PFSK-1 (cell line): ENCODE data around the gene OR1I1.

Experiments
- FOXP2 ChIP-seq: optimal IDR thresholded peaks from 2 replicates; pipeline ENCODE3; 2011; ENCODE audit warnings: borderline replicate concordance, control low read depth, inconsistent platforms; ENCODE audit not compliant: insufficient read depth; ENCODE audit errors: extremely low read length, extremely low read depth
- POLR2AphosphoS5 ChIP-seq: IDR thresholded peaks from 2 replicates; pipeline ENCODE4 v1.6.1; 2012; ENCODE audit warnings: low read depth, mild to moderate bottlenecking, control low read depth, low read length, moderate library complexity
- SIN3A ChIP-seq: IDR thresholded peaks from 2 replicates; pipeline ENCODE4 v1.6.1; 2012; ENCODE audit warnings: mild to moderate bottlenecking, low read length, moderate library complexity, borderline replicate concordance; ENCODE audit not compliant: insufficient read depth
- TAF1 ChIP-seq: IDR thresholded peaks from 2 replicates; pipeline ENCODE4 v1.6.1; 2012; ENCODE audit warnings: low read length, control low read depth, borderline replicate concordance; ENCODE audit not compliant: insufficient read depth
- TF ChIP-seq, protein P1 (sequence below), 2 experiments: IDR thresholded peaks; 2 replicates each; pipeline versions ENCODE4 v1.6.1 to v1.8.0; 2011 to 2012; ENCODE audit warnings: low read depth in 2 of 2, low read length in 2 of 2, control low read depth in 1 of 2, inconsistent platforms in 1 of 2, mild to moderate bottlenecking in 1 of 2, moderate library complexity in 1 of 2; ENCODE audit not compliant: insufficient read depth in 1 of 2

Gene OR1I1

GRCh38 chr19:15105044-15105443, 23.0 kb downstream of the OR1I1 start:
- TF ChIP-seq TAF1: no peak
- TF ChIP-seq POLR2AphosphoS5: no peak
- TF ChIP-seq SIN3A: no peak
- TF ChIP-seq, protein P1, sequence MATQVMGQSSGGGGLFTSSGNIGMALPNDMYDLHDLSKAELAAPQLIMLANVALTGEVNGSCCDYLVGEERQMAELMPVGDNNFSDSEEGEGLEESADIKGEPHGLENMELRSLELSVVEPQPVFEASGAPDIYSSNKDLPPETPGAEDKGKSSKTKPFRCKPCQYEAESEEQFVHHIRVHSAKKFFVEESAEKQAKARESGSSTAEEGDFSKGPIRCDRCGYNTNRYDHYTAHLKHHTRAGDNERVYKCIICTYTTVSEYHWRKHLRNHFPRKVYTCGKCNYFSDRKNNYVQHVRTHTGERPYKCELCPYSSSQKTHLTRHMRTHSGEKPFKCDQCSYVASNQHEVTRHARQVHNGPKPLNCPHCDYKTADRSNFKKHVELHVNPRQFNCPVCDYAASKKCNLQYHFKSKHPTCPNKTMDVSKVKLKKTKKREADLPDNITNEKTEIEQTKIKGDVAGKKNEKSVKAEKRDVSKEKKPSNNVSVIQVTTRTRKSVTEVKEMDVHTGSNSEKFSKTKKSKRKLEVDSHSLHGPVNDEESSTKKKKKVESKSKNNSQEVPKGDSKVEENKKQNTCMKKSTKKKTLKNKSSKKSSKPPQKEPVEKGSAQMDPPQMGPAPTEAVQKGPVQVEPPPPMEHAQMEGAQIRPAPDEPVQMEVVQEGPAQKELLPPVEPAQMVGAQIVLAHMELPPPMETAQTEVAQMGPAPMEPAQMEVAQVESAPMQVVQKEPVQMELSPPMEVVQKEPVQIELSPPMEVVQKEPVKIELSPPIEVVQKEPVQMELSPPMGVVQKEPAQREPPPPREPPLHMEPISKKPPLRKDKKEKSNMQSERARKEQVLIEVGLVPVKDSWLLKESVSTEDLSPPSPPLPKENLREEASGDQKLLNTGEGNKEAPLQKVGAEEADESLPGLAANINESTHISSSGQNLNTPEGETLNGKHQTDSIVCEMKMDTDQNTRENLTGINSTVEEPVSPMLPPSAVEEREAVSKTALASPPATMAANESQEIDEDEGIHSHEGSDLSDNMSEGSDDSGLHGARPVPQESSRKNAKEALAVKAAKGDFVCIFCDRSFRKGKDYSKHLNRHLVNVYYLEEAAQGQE (IDR thresholded peaks at IDR 0.05; ENCODE audit: insufficient read depth in 1 of 2, low read depth in 2 of 2, low read length in 2 of 2): no peak
- TF ChIP-seq FOXP2: no peak

DNA sequence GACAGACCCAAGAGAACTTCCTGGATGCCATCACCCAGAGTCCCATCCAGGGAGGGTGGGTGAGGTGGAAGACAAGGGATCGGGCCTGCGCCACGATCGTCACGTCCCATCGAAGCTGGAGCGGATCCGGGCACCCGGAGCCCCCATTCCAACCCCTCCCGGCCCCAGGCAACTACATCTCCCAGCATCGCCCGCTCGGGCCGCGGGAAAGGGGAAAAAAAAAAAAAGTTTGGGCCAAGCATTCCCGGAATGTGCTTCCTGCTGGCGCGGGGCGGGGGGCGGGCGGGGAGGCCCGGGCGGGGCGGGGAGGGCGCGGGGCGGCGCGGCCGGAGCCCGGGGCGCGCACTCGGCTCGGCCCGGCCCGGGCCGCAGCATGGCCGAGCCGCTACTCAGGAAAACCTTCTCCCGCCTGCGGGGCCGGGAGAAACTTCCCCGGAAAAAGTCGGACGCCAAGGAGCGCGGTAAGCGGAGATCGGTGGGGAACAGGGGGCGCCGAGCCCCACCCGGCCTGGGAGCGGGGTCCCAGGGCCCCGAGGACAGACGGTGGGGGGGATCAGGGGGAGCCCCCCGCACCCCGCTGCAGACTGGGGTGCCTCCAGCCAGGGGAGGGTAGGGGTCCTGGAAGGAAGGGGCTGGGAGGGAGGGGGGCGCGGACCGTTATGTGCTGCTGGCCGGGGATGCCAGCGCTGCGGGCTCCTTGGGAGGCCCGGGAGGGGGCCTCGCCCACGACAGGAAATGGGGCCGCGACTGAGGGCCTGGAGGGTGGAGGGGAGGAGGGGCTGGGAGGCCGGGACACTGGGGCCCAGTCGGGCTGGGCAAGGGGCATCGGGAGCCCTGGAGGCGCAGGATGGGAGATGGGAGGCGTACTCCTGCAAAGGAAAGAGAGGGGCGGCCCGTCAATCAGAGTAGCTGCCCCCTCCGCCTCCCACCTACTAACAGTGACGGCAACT, 25.3 kb downstream of the OR1I1 start, which contains the start of gene SYDE1:
Gene SYDE1 (plus strand): TSS at position 341 of the 950 bp plus-strand sequence. CDS start 33 bp downstream, at position 374.
- TF ChIP-seq POLR2AphosphoS5: peak; percentile 46
- no peak for TF ChIP-seq FOXP2

DNA sequence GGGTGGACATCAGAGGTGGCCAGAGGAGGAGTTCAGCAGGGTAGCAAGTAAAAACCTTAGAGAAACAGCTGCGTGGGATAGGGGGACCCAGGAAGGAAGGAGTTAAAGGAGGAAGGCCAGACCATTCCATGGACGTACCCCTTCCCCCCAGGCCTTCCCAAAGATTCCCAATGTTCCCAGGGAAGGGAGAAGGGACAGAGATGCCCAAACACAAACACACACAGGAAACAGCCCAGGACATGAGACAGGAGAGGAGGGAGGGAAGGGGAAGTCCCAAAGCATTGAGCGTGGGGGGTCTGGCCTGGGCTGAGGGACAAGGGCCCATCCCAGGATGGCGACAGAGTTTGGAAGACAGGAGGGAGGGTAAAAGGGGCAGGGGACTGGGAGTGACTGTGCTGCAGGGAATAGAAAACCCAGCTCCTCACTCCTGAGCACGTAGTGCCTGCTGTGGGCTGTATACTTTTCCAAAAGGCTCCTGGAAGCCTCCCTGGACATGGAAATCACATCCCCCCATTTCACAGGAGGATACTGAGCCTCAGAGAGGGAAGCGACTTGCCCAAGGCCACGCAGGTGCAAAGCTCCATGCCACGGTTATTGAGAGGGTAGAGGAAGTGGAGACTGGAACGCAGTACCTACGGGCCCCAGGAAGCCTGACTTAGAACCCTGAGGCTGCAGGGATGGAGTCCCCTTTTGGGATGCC, 26.3 kb downstream of the OR1I1 start:
- no peak for TF ChIP-seq POLR2AphosphoS5

GRCh38 chr19:15108845-15109767, 27.1 kb downstream of the OR1I1 start:
- TF ChIP-seq FOXP2 (no peak), POLR2AphosphoS5 (no peak), TAF1 (no peak), SIN3A (no peak)
- TF ChIP-seq, protein P1 (IDR thresholded peaks at IDR 0.05; ENCODE audit: insufficient read depth in 1 of 2, low read depth in 2 of 2, low read length in 2 of 2): no peak

DNA sequence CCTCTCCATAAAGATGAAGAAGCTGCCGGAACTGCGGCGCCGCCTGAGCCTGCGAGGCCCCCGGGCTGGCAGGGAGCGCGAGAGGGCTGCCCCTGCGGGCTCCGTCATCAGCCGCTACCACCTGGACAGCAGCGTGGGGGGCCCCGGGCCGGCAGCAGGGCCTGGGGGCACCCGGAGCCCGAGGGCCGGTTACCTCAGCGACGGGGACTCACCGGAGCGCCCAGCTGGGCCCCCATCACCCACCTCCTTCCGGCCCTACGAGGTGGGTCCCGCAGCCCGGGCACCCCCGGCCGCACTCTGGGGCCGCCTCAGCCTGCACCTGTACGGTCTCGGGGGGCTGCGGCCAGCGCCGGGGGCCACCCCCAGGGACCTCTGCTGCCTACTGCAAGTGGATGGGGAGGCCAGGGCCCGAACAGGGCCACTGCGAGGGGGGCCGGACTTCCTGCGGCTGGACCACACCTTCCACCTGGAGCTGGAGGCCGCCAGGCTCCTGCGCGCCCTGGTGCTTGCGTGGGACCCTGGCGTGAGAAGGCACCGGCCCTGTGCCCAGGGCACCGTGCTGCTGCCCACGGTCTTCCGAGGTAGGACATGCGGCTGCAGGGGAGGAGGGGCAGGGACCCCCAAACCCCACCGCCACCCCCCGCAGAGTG, 27.9 kb downstream of the OR1I1 start:
- no peak for TF ChIP-seq SIN3A
- TF ChIP-seq FOXP2: no peak
- no peak for TF ChIP-seq POLR2AphosphoS5
- TF ChIP-seq, protein P1 (IDR thresholded peaks at IDR 0.05; ENCODE audit: insufficient read depth in 1 of 2, low read depth in 2 of 2, low read length in 2 of 2): no peak
- TF ChIP-seq TAF1: no peak
